Epithelial cell of prostate (primary cell): ENCODE measurements around the gene SLC6A5.

ENCODE experiments used
- DNase-seq: peaks from one replicate; pipeline ENCODE4 v3.0.0-alpha.2; 2011; ENCODE audit warnings: low read depth, low spot score
- H3K27ac ChIP-seq: fragments of 450-650 bp; 2 replicates; pipeline ENCODE4 v1.5.1; 2017; ENCODE audit warnings: mild to moderate bottlenecking

Gene SLC6A5

GRCh38 chr11:20661445-20661844, 62.0 kb downstream of the SLC6A5 start:
- DNase-seq, result no peak
- no peak overlapping the region for H3K27ac ChIP-seq

- no peak for DNase-seq
- H3K27ac ChIP-seq, result no peak overlapping the region
These were observed 62.4 kb downstream of the SLC6A5 start for GRCh38 chr11:20661850-20662249.

GRCh38 chr11:20668131-20668809, 68.9 kb downstream of the SLC6A5 start:
- no peak overlapping the region for H3K27ac ChIP-seq
- no peak for DNase-seq

- DNase-seq, result no peak
These were observed 69.7 kb downstream of the SLC6A5 start, which contains the start of gene NELL1 for GRCh38 chr11:20668844-20669819. Gene NELL1 (plus strand): TSS chr11:20669586.

GRCh38 chr11:20669820-20670684, 70.6 kb downstream of the SLC6A5 start:
- H3K27ac ChIP-seq, result no peak overlapping the region
- no peak for DNase-seq

More at GRCh38 chr11:20668844-20669819, 69.7 kb downstream of the SLC6A5 start, which contains the start of gene NELL1:
- no peak within 1 kb of the TSS for H3K27ac ChIP-seq

- DNase-seq, result no peak
- H3K27ac ChIP-seq, result no peak overlapping the region
These were observed 71.6 kb downstream of the SLC6A5 start for GRCh38 chr11:20670932-20671403.

GRCh38 chr11:20671856-20672546, 72.6 kb downstream of the SLC6A5 start:
- no peak overlapping the region for H3K27ac ChIP-seq
- no peak for DNase-seq

- H3K27ac ChIP-seq, result no peak overlapping the region
- DNase-seq, result no peak
These were observed 73.2 kb downstream of the SLC6A5 start for GRCh38 chr11:20672575-20672974.

- H3K27ac ChIP-seq, result no peak overlapping the region
- DNase-seq, result no peak
These were observed 77.2 kb downstream of the SLC6A5 start for GRCh38 chr11:20676658-20677057.

GRCh38 chr11:20688761-20689160, 89.4 kb downstream of the SLC6A5 start:
- DNase-seq, result no peak

GRCh38 chr11:20707876-20708275, 108.5 kb downstream of the SLC6A5 start:
- no peak for DNase-seq
- no peak overlapping the region for H3K27ac ChIP-seq

More at GRCh38 chr11:20688761-20689160, 89.4 kb downstream of the SLC6A5 start:
- H3K27ac ChIP-seq, result no peak overlapping the region
